ENCODE measurements around the gene CAPZA1. TPM values are rescaled to one million over a fixed set of nuclear protein-coding genes. Genes with fewer than 3 reads are reported as not detected.

The CAPZA1 gene
- total and polyA plus RNA-seq, 10 of the 15 experiments (the other 5 are each of a cell fraction or from before 2014, with no cell fraction given), result 187 to 886 (median 278) TPM

GRCh38 chr1:112589766-112590165 is 29.9 kb upstream of the CAPZA1 start:
- in situ Hi-C loops (cut with MboI), result no loop called here
- Histone ChIP-seq H3K9ac (ENCODE audit: control insufficient read depth, insufficient read depth, low read length) (no peak overlapping the region), H3K4me1 (ENCODE audit: control insufficient read depth, insufficient read depth, low read length) (no peaks in the 10 kb centered on the region), H3K27ac (ENCODE audit: control insufficient read depth, insufficient read depth) (no peak overlapping the region), H3K4me3 (no peak overlapping the region), H3K79me2 (ENCODE audit: control insufficient read depth, insufficient read depth, low read length) (no peaks in the 10 kb centered on the region), H3K9me3 (replicated peaks; ENCODE audit: control insufficient read depth, insufficient read depth, low read length) (no peaks in the 10 kb centered on the region; the same call in 2 of the 3 replicates), H2AFZ (ENCODE audit: control insufficient read depth, low read depth, low read length) (no peak overlapping the region), H4K20me1 (ENCODE audit: control insufficient read depth, insufficient read depth) (no peaks in the 10 kb centered on the region), H3K36me3 (ENCODE audit: control insufficient read depth in 2 of 2, insufficient read depth in 2 of 2, low read length in 1 of 2) (no peaks in the 10 kb centered on the region; a peak in 1 of 4 replicates), H3K27me3 (replicated peaks in 1 of 2; ENCODE audit: control insufficient read depth in 2 of 2, insufficient read depth in 2 of 2, low read length in 1 of 2) (no peaks in the 10 kb centered on the region), H3K4me2 (ENCODE audit: control insufficient read depth, insufficient read depth) (no peak overlapping the region)
- ATAC-seq, result no peak
- WGBS (ENCODE audit: insufficient coverage, insufficient replicate concordance, low lambda C conversion rate, missing lambda C conversion rate), result 100% methylated on average over 1 of the region's 1 CpG
- ChIA-PET SMC1A (ENCODE audit: uncharacterized antibody, unreplicated experiment) (interaction anchor here (0.7 kb wide), 1 partner anchor 11 kb away, joined by 3 read pairs; no protein-coding TSS in a partner anchor), RAD21 (ENCODE audit: unreplicated experiment) (no interaction called here), CTCF (interaction anchor here (1.8 kb wide), 1 partner anchor 14 kb away, joined by 3 read pairs; no protein-coding TSS in a partner anchor), POLR2A (no interaction called here)
- TF ChIP-seq CUX1 (IDR thresholded peaks at IDR 0.05; ENCODE audit: insufficient replicate concordance, low read depth, low read length) (no peak), SMAD1 (IDR thresholded peaks at IDR 0.05; ENCODE audit: low read depth, partially characterized antibody) (no peak), REST (IDR thresholded peaks at IDR 0.05; ENCODE audit: low read depth, low read length) (no peak), ZBTB33 (IDR thresholded peaks at IDR 0.05) (no peak), BRCA1 (IDR thresholded peaks at IDR 0.05; ENCODE audit: low read depth, low read length) (no peak), KLF5 (IDR thresholded peaks at IDR 0.05; ENCODE audit: partially characterized antibody) (no peak), RCOR1 (conservative IDR thresholded peaks at IDR 0.05; ENCODE audit: low read depth, low read length) (no peak), ZBED1 (IDR thresholded peaks at IDR 0.05; ENCODE audit: borderline replicate concordance) (no peak), MLLT1 (IDR thresholded peaks at IDR 0.05) (no peak), KDM1A (IDR thresholded peaks at IDR 0.05; ENCODE audit: borderline replicate concordance) (no peak)
- intact Hi-C loops (cut with micrococcal nuclease; ENCODE audit: unreplicated experiment), result no loop called here
- DNase-seq (ENCODE audit: low read depth, low spot score), result no peak
- FAIRE-seq, result no peak
- no TSS peak for BruUV-seq (replicated peaks)
